Mesenchymal stem cell (in vitro differentiated cells and primary cell): ENCODE measurements around the gene NUP93.

Experiments used
- DNase-seq: peaks from one replicate; pipeline ENCODE4 v3.0.0-alpha.2; 2013
- H2AFZ ChIP-seq: one replicate; pipeline ENCODE4 v1.6.1; 2013; ENCODE audit warnings: low read depth, mild to moderate bottlenecking, control low read depth, inconsistent platforms, low read length, moderate library complexity
- H2AK5ac ChIP-seq: 2 replicates; pipeline ENCODE4 v1.6.1; 2013; ENCODE audit warnings: low read length, moderate library complexity, mild to moderate bottlenecking, inconsistent platforms; ENCODE audit not compliant: severe bottlenecking
- H2BK120ac ChIP-seq: one replicate; pipeline ENCODE4 v1.6.1; 2013; ENCODE audit warnings: low read depth, mild to moderate bottlenecking, inconsistent platforms, low read length, moderate library complexity
- H2BK12ac ChIP-seq, 2 experiments: one replicate each; pipeline ENCODE4 v1.6.1; 2013; ENCODE audit warnings: inconsistent platforms in 2 of 2, low read length in 2 of 2, mild to moderate bottlenecking in 2 of 2, moderate library complexity in 2 of 2, control low read depth in 1 of 2
- H2BK15ac ChIP-seq: one replicate; pipeline ENCODE4 v1.6.1; 2013; ENCODE audit warnings: mild to moderate bottlenecking, low read depth, inconsistent platforms; ENCODE audit not compliant: poor library complexity, severe bottlenecking
- H2BK5ac ChIP-seq: 2 replicates; pipeline ENCODE4 v1.6.1; 2013; ENCODE audit warnings: low read depth, mild to moderate bottlenecking, low read length, control low read depth, inconsistent platforms; ENCODE audit not compliant: poor library complexity, severe bottlenecking
- H3K14ac ChIP-seq, 2 experiments: one replicate each; pipeline ENCODE4 v1.6.1; 2013; ENCODE audit warnings: inconsistent platforms in 2 of 2, low read length in 2 of 2, control low read depth in 1 of 2, mild to moderate bottlenecking in 1 of 2, moderate library complexity in 1 of 2
- H3K18ac ChIP-seq, 2 experiments: one replicate each; pipeline ENCODE4 v1.6.1; 2013; ENCODE audit warnings: inconsistent platforms in 2 of 2, low read length in 2 of 2, control low read depth in 1 of 2, low read depth in 1 of 2, mild to moderate bottlenecking in 1 of 2
- H3K23ac ChIP-seq, 2 experiments: one replicate each; pipeline ENCODE4 v1.6.1; 2013; ENCODE audit warnings: inconsistent platforms in 2 of 2, low read length in 2 of 2, mild to moderate bottlenecking in 2 of 2, moderate library complexity in 2 of 2, control low read depth in 1 of 2
- H3K27ac ChIP-seq: 2 replicates; pipeline ENCODE4 v1.5.1; 2013; ENCODE audit warnings: mild to moderate bottlenecking, moderate library complexity, low read length, control low read depth, inconsistent platforms; ENCODE audit not compliant: poor library complexity, severe bottlenecking
- H3K27me3 ChIP-seq, 2 experiments: 2 replicates each; pipeline versions ENCODE4 v1.6.1 to v1.7.0; 2013; ENCODE audit warnings: low read length in 2 of 2, mild to moderate bottlenecking in 2 of 2, moderate library complexity in 2 of 2, control low read depth in 1 of 2, inconsistent platforms in 1 of 2; ENCODE audit not compliant: control insufficient read depth in 1 of 2, insufficient read depth in 1 of 2
- H3K36me3 ChIP-seq, 2 experiments: 2 replicates each; pipeline versions ENCODE4 v1.6.1 to v1.7.0; 2013; ENCODE audit warnings: low read length in 2 of 2, control low read depth in 1 of 2, inconsistent platforms in 1 of 2, low read depth in 1 of 2, mild to moderate bottlenecking in 1 of 2; ENCODE audit not compliant: insufficient read depth in 2 of 2, control insufficient read depth in 1 of 2
- H3K4ac ChIP-seq, 2 experiments: one replicate each; pipeline ENCODE4 v1.6.1; 2013; ENCODE audit warnings: inconsistent platforms in 2 of 2, low read length in 2 of 2, mild to moderate bottlenecking in 2 of 2, moderate library complexity in 2 of 2, control low read depth in 1 of 2, low read depth in 1 of 2
- H3K4me1 ChIP-seq: 2 replicates; pipeline ENCODE4 v1.6.1; 2013; ENCODE audit warnings: low read depth, low read length, control low read depth; ENCODE audit not compliant: control insufficient read depth, insufficient read depth
- H3K4me2 ChIP-seq: 2 replicates; pipeline ENCODE4 v1.6.1; 2013; ENCODE audit warnings: low read length, mild to moderate bottlenecking, inconsistent platforms; ENCODE audit not compliant: poor library complexity, severe bottlenecking
- H3K4me3 ChIP-seq, 2 experiments: 2 replicates each; pipeline versions ENCODE4 v1.5.1 to v1.7.0; 2013; ENCODE audit warnings: low read length in 2 of 2, mild to moderate bottlenecking in 2 of 2, control low read depth in 1 of 2, low read depth in 1 of 2; ENCODE audit not compliant: insufficient read depth in 1 of 2
- H3K79me1 ChIP-seq: replicated peaks from 2 replicates; pipeline ENCODE4 v1.6.1; 2013; ENCODE audit warnings: mild to moderate bottlenecking, control low read depth, low read length, inconsistent platforms; ENCODE audit not compliant: poor library complexity, severe bottlenecking
- H3K9ac ChIP-seq: 2 replicates; pipeline ENCODE4 v1.7.0; 2013; ENCODE audit warnings: mild to moderate bottlenecking, low read length, moderate library complexity
- H3K9me3 ChIP-seq: 2 replicates; pipeline ENCODE4 v1.7.0; 2013; ENCODE audit warnings: mild to moderate bottlenecking, low read length; ENCODE audit not compliant: control insufficient read depth
- H4K8ac ChIP-seq: one replicate; pipeline ENCODE4 v1.6.1; 2013; ENCODE audit warnings: inconsistent platforms, mild to moderate bottlenecking, low read length, moderate library complexity
- H4K91ac ChIP-seq: one replicate; pipeline ENCODE4 v1.6.1; 2013; ENCODE audit warnings: mild to moderate bottlenecking, low read length, inconsistent platforms
- WGBS: methylation state at CpG from one replicate; pipeline ENCODE4 v1.1.7; 2013; ENCODE audit warnings: mixed read lengths; 5-methylcytosine and 5-hydroxymethylcytosine counted together

Gene NUP93

DNA sequence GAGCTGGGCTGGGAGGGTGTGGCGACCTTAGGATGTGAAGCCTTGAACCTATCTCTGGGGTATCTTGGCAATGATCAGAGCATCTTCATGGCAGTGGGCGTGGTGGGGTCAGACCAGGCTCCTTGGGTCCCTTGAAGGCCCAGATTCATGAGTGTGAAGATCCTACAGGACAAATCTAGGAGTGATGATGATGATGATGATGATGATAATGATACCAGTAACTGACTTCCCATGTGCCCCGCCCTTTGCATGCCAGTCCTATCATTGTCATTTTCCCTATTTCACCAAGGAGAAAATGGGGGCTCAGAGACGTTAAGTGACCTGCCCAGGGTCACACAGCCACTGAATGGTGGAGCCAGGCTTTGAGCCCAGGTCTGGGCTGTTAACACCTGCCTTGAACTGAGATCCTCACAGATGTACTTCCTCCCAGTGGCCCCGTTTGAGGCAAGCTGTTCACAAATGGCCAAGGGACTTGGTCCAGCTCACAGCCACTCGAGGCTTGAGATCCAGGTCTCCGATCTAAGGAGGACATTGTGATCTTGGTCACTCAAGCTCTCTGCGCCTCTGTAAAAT lies 148.4 kb downstream of the NUP93 start:
- 88% methylated on average over 8 of the region's 8 CpGs for WGBS
- no peak overlapping the region for H2AFZ ChIP-seq

GRCh38 chr16:56879276-56879675 lies 149.3 kb downstream of the NUP93 start:
- WGBS, result 88% methylated on average over 9 of the region's 9 CpGs
- Histone ChIP-seq H2BK5ac (no peak overlapping the region), H3K4me1 (peaks cover 5% of the 10 kb centered on the region), H4K91ac (no peak overlapping the region), H3K27ac (no peak overlapping the region), H3K9me3 (no peaks in the 10 kb centered on the region), H2AK5ac (no peak overlapping the region), H3K4ac (no peak overlapping the region), H3K9ac (no peak overlapping the region), H3K27me3 (peaks cover 9 to 31% of the 10 kb centered on the region in 2 experiments), H3K36me3 (no peaks in the 10 kb centered on the region), H2BK120ac (no peak overlapping the region), H4K8ac (no peak overlapping the region), H3K79me1 (no peaks in the 10 kb centered on the region), H3K23ac (peak overlapping the region in 1 of 2 experiments; percentile 43), H3K4me2 (no peak overlapping the region), H2AFZ (no peak overlapping the region), H3K14ac (peak overlapping the region in 1 of 2 experiments; percentile 18), H3K4me3 (no peak overlapping the region), H2BK12ac (no peak overlapping the region), H3K18ac (no peak overlapping the region), H2BK15ac (no peak overlapping the region)
- DNase-seq, result no peak

More for the DNA sequence above, 148.4 kb downstream of the NUP93 start:
- no peak for DNase-seq
- Histone ChIP-seq H3K4ac (no peak overlapping the region), H3K27me3 (peaks cover 9 to 31% of the 10 kb centered on the region in 2 experiments), H4K8ac (no peak overlapping the region), H2AK5ac (no peak overlapping the region), H3K4me3 (no peak overlapping the region), H2BK15ac (no peak overlapping the region), H3K36me3 (no peaks in the 10 kb centered on the region), H3K4me2 (no peak overlapping the region), H3K4me1 (peaks cover 5% of the 10 kb centered on the region), H2BK5ac (no peak overlapping the region), H3K23ac (no peak overlapping the region), H3K9me3 (no peaks in the 10 kb centered on the region), H4K91ac (no peak overlapping the region), H3K9ac (no peak overlapping the region), H3K79me1 (no peaks in the 10 kb centered on the region), H3K27ac (no peak overlapping the region), H2BK12ac (no peak overlapping the region), H2BK120ac (no peak overlapping the region), H3K18ac (no peak overlapping the region), H3K14ac (no peak overlapping the region)

GRCh38 chr16:56880176-56880575 lies 150.2 kb downstream of the NUP93 start:
- Histone ChIP-seq H3K79me1 (no peaks in the 10 kb centered on the region), H2BK15ac (no peak overlapping the region), H3K4me1 (no peaks in the 10 kb centered on the region), H3K27me3 (peaks cover 9 to 31% of the 10 kb centered on the region in 2 experiments), H3K27ac (no peak overlapping the region), H2AK5ac (no peak overlapping the region), H3K4me2 (no peak overlapping the region), H2BK5ac (no peak overlapping the region), H2AFZ (no peak overlapping the region), H3K4ac (no peak overlapping the region), H4K8ac (no peak overlapping the region), H3K18ac (no peak overlapping the region), H4K91ac (no peak overlapping the region), H3K9ac (no peak overlapping the region), H3K9me3 (no peaks in the 10 kb centered on the region), H2BK12ac (no peak overlapping the region), H3K4me3 (no peak overlapping the region), H3K36me3 (no peaks in the 10 kb centered on the region), H3K14ac (no peak overlapping the region), H3K23ac (no peak overlapping the region), H2BK120ac (no peak overlapping the region)
- DNase-seq, result no peak
- 81% methylated on average over 11 of the region's 12 CpGs for WGBS

DNA sequence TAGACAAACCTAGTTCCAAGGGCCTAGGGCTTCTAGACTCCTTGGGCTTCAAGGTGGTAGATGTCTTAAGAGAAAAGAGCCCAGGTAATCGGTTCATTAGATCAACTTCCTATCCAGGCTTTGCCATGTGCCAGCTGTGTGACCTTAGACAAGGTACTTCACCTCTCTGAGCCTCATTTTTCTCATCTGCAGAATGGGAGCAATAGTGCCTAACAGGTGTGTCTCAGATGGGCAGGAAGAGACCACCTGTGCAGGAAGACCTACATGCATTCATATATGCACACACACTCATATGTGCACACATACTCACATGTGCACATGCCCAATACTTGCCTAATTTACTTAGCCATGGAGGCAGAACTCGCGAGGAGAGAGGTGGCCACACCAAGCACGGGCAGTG lies 150.8 kb downstream of the NUP93 start:
- Histone ChIP-seq H3K23ac (no peak overlapping the region), H3K79me1 (no peaks in the 10 kb centered on the region), H3K4me3 (no peak overlapping the region), H3K27me3 (peaks cover 9 to 31% of the 10 kb centered on the region in 2 experiments), H3K9ac (no peak overlapping the region), H4K8ac (no peak overlapping the region), H4K91ac (no peak overlapping the region), H3K36me3 (no peaks in the 10 kb centered on the region), H2BK5ac (no peak overlapping the region), H2AK5ac (no peak overlapping the region), H3K27ac (no peak overlapping the region), H3K4me2 (no peak overlapping the region), H3K9me3 (no peaks in the 10 kb centered on the region), H2BK120ac (no peak overlapping the region), H3K14ac (peak overlapping the region in 1 of 2 experiments; percentile 30), H3K4me1 (no peaks in the 10 kb centered on the region), H2AFZ (no peak overlapping the region), H3K4ac (no peak overlapping the region), H3K18ac (no peak overlapping the region), H2BK12ac (no peak overlapping the region), H2BK15ac (no peak overlapping the region)
- 85% methylated on average over 3 of the region's 4 CpGs for WGBS
- DNase-seq, result no peak
